T-helper 22 cell (primary cell): ENCODE measurements around the gene IL13.
"Not testable (repeated sequence)": the region's sequence is repeated elsewhere in the genome, so short reads cannot be mapped to it uniquely, and the experiment has no call there.

ENCODE experiments used
- DNase-seq: peaks from one replicate; pipeline ENCODE4 v3.0.0-alpha.2; 2020; ENCODE audit warnings: low read depth

IL13 gene

DNA sequence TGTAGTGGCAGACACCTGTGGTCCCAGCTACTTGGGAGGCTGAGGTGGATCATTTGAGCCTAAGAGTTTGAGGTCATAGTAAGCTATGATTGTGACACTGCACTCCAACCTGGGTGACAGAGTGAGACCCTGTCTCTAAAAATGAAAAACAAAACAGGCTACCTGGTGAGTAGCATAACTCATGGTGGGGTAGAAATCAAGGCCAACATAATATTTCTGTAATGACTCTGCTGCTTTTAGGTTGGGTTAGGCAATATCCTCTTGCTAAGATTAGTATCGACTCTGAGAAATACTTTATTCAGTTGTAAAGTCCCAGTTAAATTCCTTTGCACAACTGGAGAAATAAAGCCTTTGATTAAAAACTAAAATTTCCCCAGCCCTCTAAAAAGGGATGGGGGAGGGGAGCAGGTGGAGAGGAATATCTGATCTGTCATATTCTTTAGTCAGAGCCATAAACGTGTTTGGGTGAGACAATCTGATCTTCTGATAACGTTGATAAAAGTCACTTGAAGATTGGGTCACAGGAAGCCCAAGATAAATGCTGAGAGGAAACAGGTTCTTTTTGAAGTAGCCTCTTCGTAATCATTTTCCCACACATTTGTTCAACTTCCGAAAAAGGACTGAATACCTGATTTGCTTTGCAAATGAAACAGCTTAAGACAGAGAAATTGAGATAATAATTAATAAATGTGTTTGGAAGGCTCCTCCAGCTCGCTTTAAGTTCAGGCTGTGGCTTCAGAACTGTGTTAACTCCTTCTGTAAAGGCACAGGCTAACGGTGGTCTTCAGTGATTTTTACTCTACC, 30.8 kb downstream of the IL13 start:
- DNase-seq: peak; percentile 23

DNA sequence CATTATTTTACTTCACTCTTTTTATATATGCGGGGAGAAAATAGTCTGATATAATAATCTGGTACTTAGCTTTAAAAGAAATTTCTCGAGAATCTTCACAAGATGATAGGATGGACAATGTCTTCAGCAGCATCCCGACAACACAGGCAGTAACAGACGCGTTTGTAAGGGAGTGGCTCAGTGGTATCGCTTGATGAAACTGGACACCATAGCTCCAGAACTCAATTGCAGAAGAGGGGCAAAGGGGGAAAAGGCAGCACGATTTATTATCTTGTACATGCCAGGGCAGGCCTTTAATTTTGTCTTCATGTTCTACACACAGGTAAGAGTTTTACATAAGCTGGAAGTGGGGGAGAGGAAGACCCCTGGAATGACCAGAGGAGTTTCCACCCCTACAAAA, 31.5 kb downstream of the IL13 start:
- no peak for DNase-seq

DNA sequence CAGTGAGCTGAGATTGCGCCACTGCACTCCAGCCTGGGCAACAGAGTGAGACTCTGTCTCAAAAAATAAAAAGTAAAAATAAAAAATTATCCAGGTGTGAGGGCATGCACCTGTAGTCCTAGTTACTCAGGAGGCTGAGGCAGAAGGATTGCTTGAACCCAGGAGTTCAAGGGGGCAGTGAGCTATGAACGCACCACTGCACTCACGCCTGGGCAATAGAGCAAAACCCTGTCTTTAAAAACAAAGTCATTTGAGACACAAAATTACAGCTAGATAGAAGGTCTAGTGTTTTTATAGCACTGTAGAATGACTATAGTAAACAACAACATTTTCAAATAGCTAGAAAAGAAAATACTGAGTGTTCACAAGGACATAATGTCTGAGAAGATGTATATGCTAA, 32.2 kb downstream of the IL13 start:
- DNase-seq: no peak

DNA sequence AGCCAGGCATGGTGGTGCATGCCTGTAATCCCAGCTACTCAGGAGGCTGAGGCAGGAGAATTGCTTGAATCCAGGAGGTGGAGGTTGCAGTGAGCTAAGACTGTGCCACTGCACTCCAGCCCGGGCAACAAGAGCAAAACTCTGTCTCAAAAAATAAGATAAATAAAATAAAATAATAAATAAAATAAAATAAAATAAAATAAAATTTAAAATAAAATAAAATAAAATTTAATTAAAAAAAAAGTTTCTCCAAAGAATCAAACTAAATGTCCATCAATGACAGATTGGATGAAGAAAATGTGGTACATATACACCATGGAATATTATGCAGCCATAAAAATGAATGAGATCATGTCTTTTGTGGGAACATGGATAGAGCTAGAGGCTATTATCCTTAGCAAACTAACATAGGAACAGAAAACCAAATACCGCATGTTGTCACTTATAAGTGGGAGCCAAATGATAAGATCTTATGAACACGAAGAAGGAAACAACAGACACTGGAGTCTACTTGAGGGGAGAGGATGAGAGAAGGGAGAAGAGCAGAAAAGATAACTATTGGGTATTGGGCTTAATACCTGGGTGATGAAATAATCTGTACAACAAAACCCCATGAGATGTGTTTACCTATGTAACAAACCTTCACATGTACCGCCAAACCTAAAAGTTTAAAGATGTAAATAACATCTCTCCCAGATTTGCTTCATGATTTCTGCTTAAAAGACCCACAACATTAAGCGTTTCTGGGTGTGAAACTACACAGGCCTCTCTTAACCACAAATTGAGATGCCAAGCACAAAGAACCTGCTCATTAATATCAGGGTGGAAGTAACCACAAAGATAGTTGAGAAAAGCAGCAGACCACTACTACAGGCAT, 34.0 kb downstream of the IL13 start:
- DNase-seq: not testable (repeated sequence)

DNA sequence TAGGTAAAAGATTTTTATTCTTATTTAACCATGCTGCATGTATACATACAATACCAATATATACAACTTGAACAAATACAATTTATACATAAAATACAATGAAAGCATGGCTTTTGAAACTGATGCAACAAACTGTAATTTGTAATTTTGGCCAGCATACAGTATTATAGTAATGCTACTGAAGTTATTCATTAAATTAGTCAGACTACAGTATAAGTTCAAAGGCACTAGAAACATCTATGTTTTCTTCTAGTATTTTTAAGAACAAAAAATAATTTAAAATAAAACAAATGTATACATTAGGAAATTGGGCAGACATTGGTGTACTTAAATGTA, 34.6 kb downstream of the IL13 start:
- DNase-seq: no peak

DNA sequence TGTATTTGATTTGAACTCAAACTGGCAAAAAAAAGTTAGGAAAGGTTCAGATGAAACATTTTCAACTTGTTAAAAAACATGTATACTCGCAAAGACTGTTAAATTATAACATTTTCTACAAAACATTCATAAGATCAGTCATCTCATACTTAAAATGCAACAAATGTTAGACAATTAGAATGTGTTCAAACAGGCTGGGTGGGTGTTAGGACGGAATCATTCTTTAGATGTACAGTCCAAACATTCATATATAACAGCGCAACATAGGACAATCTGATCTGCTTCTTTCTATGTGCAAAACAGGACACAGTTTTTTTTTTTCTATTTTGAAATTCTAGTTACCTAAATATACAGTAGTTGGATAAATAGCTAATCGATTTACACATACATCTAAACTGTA, 38.0 kb downstream of the IL13 start:
- no peak for DNase-seq

DNA sequence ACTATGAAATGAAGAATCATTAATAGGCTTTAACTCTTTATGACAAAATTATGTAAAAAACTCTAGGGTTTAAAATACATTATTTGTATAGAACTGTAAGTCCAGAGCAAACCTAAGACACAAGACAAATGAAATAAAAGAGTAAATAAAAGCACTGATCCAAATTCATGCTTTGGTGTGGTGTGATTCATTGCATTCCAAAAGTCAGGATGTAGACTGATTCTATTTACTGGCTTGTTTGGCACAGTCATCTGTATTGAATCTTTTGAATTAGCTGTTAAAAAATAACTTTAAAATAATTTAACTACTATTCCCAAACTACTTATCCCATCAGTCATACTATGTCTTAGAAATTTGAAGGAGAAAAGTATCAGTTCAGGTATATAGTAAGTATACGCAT, 46.9 kb downstream of the IL13 start:
- DNase-seq: no peak

DNA sequence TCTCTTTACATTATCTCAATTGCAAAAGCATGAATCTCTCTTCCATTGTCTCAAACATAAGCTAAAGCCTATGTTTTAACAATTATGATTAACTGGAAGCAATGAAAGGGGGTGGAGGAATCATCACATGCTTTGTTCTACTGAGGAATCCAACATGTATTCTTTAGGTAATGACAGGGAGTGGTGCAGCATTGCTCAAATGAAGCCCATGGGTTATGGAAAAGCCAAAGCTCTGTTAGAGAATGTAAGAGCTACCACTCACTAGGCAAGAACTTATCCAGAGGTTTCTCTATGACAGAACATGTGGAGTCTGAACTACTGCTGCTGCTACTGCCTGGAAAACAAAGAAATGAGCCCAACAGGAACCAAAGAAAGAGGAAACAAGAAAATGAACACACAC, 50.7 kb downstream of the IL13 start:
- no peak for DNase-seq
